ENCODE results near the gene KCNS3. TPM values are rescaled to one million over a fixed set of nuclear protein-coding genes. Genes with fewer than 3 reads are reported as not detected.

KCNS3 gene, protein sequence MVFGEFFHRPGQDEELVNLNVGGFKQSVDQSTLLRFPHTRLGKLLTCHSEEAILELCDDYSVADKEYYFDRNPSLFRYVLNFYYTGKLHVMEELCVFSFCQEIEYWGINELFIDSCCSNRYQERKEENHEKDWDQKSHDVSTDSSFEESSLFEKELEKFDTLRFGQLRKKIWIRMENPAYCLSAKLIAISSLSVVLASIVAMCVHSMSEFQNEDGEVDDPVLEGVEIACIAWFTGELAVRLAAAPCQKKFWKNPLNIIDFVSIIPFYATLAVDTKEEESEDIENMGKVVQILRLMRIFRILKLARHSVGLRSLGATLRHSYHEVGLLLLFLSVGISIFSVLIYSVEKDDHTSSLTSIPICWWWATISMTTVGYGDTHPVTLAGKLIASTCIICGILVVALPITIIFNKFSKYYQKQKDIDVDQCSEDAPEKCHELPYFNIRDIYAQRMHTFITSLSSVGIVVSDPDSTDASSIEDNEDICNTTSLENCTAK
- total RNA-seq, result 4.2 and 7.0 TPM in 2 replicates

GRCh38 chr2:17878281-17879136, at the start of gene KCNS3:
Gene KCNS3 (plus strand): TSS chr2:17878667. CDS start chr2:17931009, 52,342 bp downstream.

Other genes starting within 250 kb of the KCNS3 start
- gene SMC6, start 124.9 kb upstream of the KCNS3 start, total RNA-seq, result 15.3 and 25.5 TPM in 2 replicates
- gene GEN1, start 124.5 kb upstream of the KCNS3 start, total RNA-seq, result 6.8 and 29.2 TPM in 2 replicates
- gene MSGN1, start 62.2 kb upstream of the KCNS3 start, total RNA-seq, result not detected in 2 replicates

Data from placental pericyte (primary cell).